Aorta (tissue), 5 donors: Measurements from ENCODE around the gene NDUFS6. TPM values are rescaled to one million over a fixed set of nuclear protein-coding genes. Genes with fewer than 3 reads are reported as not detected.

Experiments
- ATAC-seq: fragments of 200-7000 bp; cut with Tn5 transposase; one replicate; pipeline ENCODE4 v1.9.1; 2022; ENCODE audit warnings: moderate library complexity; ENCODE audit not compliant: low FRiP score
- DNase-seq, 2 donors: peaks; one replicate each; pipeline ENCODE4 v3.0.0-alpha.2; 2020
- H3K27ac ChIP-seq, 2 donors: one replicate each; pipeline ENCODE4 v1.5.1; 2013; ENCODE audit warnings: low read length in 2 of 2, mild to moderate bottlenecking in 2 of 2, moderate library complexity in 2 of 2, control low read depth in 1 of 2, inconsistent platforms in 1 of 2, low read depth in 1 of 2
- H3K27me3 ChIP-seq, 2 donors: one replicate each; pipeline ENCODE4 v1.6.1; 2013; ENCODE audit warnings: control low read depth in 1 of 2, low read length in 1 of 2, mild to moderate bottlenecking in 1 of 2, moderate library complexity in 1 of 2; ENCODE audit not compliant: insufficient read depth in 2 of 2, control insufficient read depth in 1 of 2
- H3K36me3 ChIP-seq, 2 donors: one replicate each; pipeline ENCODE4 v1.6.1; 2013; ENCODE audit warnings: control low read depth in 1 of 2, low read length in 1 of 2, mild to moderate bottlenecking in 1 of 2; ENCODE audit not compliant: insufficient read depth in 2 of 2, control insufficient read depth in 1 of 2
- H3K4me1 ChIP-seq, 2 donors: one replicate each; pipeline ENCODE4 v1.6.1; 2013; ENCODE audit warnings: low read length in 2 of 2, control low read depth in 1 of 2, mild to moderate bottlenecking in 1 of 2, moderate library complexity in 1 of 2; ENCODE audit not compliant: insufficient read depth in 2 of 2, control insufficient read depth in 1 of 2
- H3K4me3 ChIP-seq, 2 donors: one replicate each; pipeline ENCODE4 v1.5.1; 2013; ENCODE audit warnings: low read length in 2 of 2, control low read depth in 1 of 2, mild to moderate bottlenecking in 1 of 2
- H3K9me3 ChIP-seq: one replicate; pipeline ENCODE4 v1.6.1; 2013; ENCODE audit warnings: mild to moderate bottlenecking, low read length; ENCODE audit not compliant: control insufficient read depth
- WGBS, 2 donors: extraction: QIAGEN DNeasy Blood & Tissue Kit; methylation state at CpG; one replicate each; pipeline ENCODE4 v1.1.7; 2013; 5-methylcytosine and 5-hydroxymethylcytosine counted together
- intact Hi-C, 2 donors: fragments of 100-400 bp; cut with DNase I; formaldehyde crosslinking; loops; one replicate each; pipeline versions ENCODE4 v1.14.2 to v1.15.0; 2022
- long read RNA-seq, 2 donors: library from polyadenylated mRNA; unstranded; transcript quantifications; one replicate each; pipeline ENCODE4 v2.0.0, GENCODE V29; 2020 to 2021
- polyA plus RNA-seq, 2 donors: library from polyadenylated mRNA; stranded (reverse); fragments of 200-250 nt; gene quantifications; one replicate each; pipeline ENCODE4 v1.2.3, GENCODE V29; 2013
- total RNA-seq, 2 donors: library from RNA; stranded (reverse); fragmentation: NEBNext Ultra II Directional; extraction: Animal tissue kit (Norgen Biotek cat#: 25700); gene quantifications; one replicate each; pipeline ENCODE4 v1.2.1, GENCODE V29; 2021
- donor health status: healthy with polysubstance abuse.
- donor health status: Bipolar disorder and iron deficiency.
- donor health status: DM: no; HTN: no; CAD: no.
- donor health status: DM: no; HTN: no; CAD: no.
- donor health status: DM: yes; HTN: yes; CAD: no.

Gene NDUFS6
- total RNA-seq (10 to 100 TPM; 16.7 to 24.2 TPM), polyA plus RNA-seq (10 to 100 TPM; 46.6 to 64.9 TPM)
- long read RNA-seq, donor 1, transcript NDUFS6-201 (4 exons, 1,082 nt) = major isoform, 9 of 14 reads
- long read RNA-seq, donor 1, partial matches to known transcripts = 2 of 14 reads
- long read RNA-seq, donor 1, other reads (novel, unspliced or antisense) = 3 of 14 reads
- long read RNA-seq, donor 2, transcript NDUFS6-201 (4 exons, 1,082 nt) = major isoform, 11 of 13 reads
- long read RNA-seq, donor 2, partial matches to known transcripts = 0 of 13 reads
- long read RNA-seq, donor 2, other reads (novel, unspliced or antisense) = 2 of 13 reads

GRCh38 chr5:1801222-1801966 lies at the start of gene NDUFS6:
Gene NDUFS6, plus strand, starts transcription at chr5:1801407. Its CDS starts 11 bp downstream, at chr5:1801418.
- intact Hi-C loops = no loop called here
- H3K36me3 ChIP-seq = peaks cover 0 to 5% of the 10 kb centered on the region in 2 donors
- H3K27me3 ChIP-seq = no peaks in the 10 kb centered on the region
- WGBS, 2 donors = 0 to 1% methylated on average over 69 of the region's 69 CpGs
- peak within 1 kb of the TSS; percentile 64 to 71 for H3K4me3 ChIP-seq
- ATAC-seq (peak; percentile 87), DNase-seq (peak; percentile 87 to 94)
- H3K9me3 ChIP-seq = no peaks in the 10 kb centered on the region
- H3K27ac ChIP-seq = peak within 1 kb of the TSS in 1 of 2 donors; percentile 31
- no peaks in the 10 kb centered on the region for H3K4me1 ChIP-seq

GRCh38 chr5:1751864-1752822 lies 49.1 kb upstream of the NDUFS6 start:
- no peaks in the 10 kb centered on the region for H3K36me3 ChIP-seq
- H3K9me3 ChIP-seq = no peaks in the 10 kb centered on the region
- H3K4me3 ChIP-seq = no peak overlapping the region
- H3K27ac ChIP-seq = no peak overlapping the region
- DNase-seq (peak in 1 of 2 donors; percentile 62), ATAC-seq (no peak)
- WGBS, 2 donors = 74% methylated on average over 26 to 29 of the region's 29 CpGs
- H3K4me1 ChIP-seq = no peaks in the 10 kb centered on the region
- intact Hi-C loops = no loop called here
- H3K27me3 ChIP-seq = no peaks in the 10 kb centered on the region

- DNase-seq (peak in 1 of 2 donors; percentile 30), ATAC-seq (no peak)
- no peak overlapping the region for H3K4me3 ChIP-seq
- no peak overlapping the region for H3K27ac ChIP-seq
- no peaks in the 10 kb centered on the region for H3K9me3 ChIP-seq
- H3K36me3 ChIP-seq = no peaks in the 10 kb centered on the region
- intact Hi-C loops = no loop called here
- no peaks in the 10 kb centered on the region for H3K4me1 ChIP-seq
- 68 to 71% methylated on average over 16 of the region's 16 CpGs for WGBS, 2 donors
- no peaks in the 10 kb centered on the region for H3K27me3 ChIP-seq
Observed at GRCh38 chr5:1752881-1753280, 48.3 kb upstream of the NDUFS6 start.

- 80 to 82% methylated on average over 8 of the region's 8 CpGs for WGBS, 2 donors
- intact Hi-C loops = no loop called here
Observed at GRCh38 chr5:1753490-1753889, 47.7 kb upstream of the NDUFS6 start.

GRCh38 chr5:1754531-1755220 lies 46.5 kb upstream of the NDUFS6 start:
- no peak overlapping the region for H3K27ac ChIP-seq
- no peak overlapping the region for H3K4me3 ChIP-seq
- ATAC-seq (no peak), DNase-seq (peak; percentile 12 to 58)
- intact Hi-C loops = no loop called here
- H3K9me3 ChIP-seq = no peaks in the 10 kb centered on the region
- no peaks in the 10 kb centered on the region for H3K4me1 ChIP-seq
- 75 to 79% methylated on average over 12 to 14 of the region's 14 CpGs for WGBS, 2 donors
- H3K36me3 ChIP-seq = no peaks in the 10 kb centered on the region
- H3K27me3 ChIP-seq = no peaks in the 10 kb centered on the region

More at GRCh38 chr5:1753490-1753889, 47.7 kb upstream of the NDUFS6 start:
- Histone ChIP-seq H3K4me3 (no peak overlapping the region), H3K27me3 (no peaks in the 10 kb centered on the region), H3K9me3 (no peaks in the 10 kb centered on the region), H3K36me3 (no peaks in the 10 kb centered on the region), H3K4me1 (no peaks in the 10 kb centered on the region), H3K27ac (no peak overlapping the region)
- ATAC-seq (no peak), DNase-seq (peak; percentile 6 to 39)

GRCh38 chr5:1755321-1755949 lies 45.8 kb upstream of the NDUFS6 start:
- intact Hi-C loops = no loop called here
- Histone ChIP-seq H3K4me1 (no peaks in the 10 kb centered on the region), H3K9me3 (no peaks in the 10 kb centered on the region), H3K4me3 (no peak overlapping the region), H3K36me3 (no peaks in the 10 kb centered on the region), H3K27me3 (no peaks in the 10 kb centered on the region), H3K27ac (no peak overlapping the region)
- DNase-seq (peak; percentile 9 to 37), ATAC-seq (no peak)
- WGBS, 2 donors = 61 to 63% methylated on average over 14 of the region's 14 CpGs

- Histone ChIP-seq H3K27ac (no peak overlapping the region), H3K4me1 (no peaks in the 10 kb centered on the region), H3K9me3 (no peaks in the 10 kb centered on the region), H3K36me3 (no peaks in the 10 kb centered on the region), H3K27me3 (no peaks in the 10 kb centered on the region), H3K4me3 (no peak overlapping the region)
- ATAC-seq = no peak
- DNase-seq = no peak
- 58 to 60% methylated on average over 11 of the region's 11 CpGs for WGBS, 2 donors
- intact Hi-C loops = no loop called here
Observed at GRCh38 chr5:1756481-1756880, 44.7 kb upstream of the NDUFS6 start.
